GM12878 (cell line): ENCODE data around the gene AP3S2.

Experiments used
- CTCF ChIP-seq, 3 experiments: IDR thresholded peaks in 2 of 3; conservative IDR thresholded peaks in 1 of 3; 2 replicates each; pipeline ENCODE4 v1.5.1; 2011; ENCODE audit warnings: low read depth in 3 of 3, low read length in 3 of 3, mild to moderate bottlenecking in 3 of 3, control low read depth in 2 of 3, moderate library complexity in 2 of 3, inconsistent platforms in 1 of 3, mixed read lengths in 1 of 3; ENCODE audit not compliant: control insufficient read depth in 2 of 3, insufficient read depth in 1 of 3; ENCODE audit errors: extremely low read depth in 1 of 3
- POLR2A ChIP-seq: IDR thresholded peaks from 2 replicates; pipeline ENCODE4 v1.6.1; 2011; ENCODE audit warnings: low read depth, mild to moderate bottlenecking, low read length
- SIN3A ChIP-seq: IDR thresholded peaks from 2 replicates; pipeline ENCODE4 v1.6.1; 2012; ENCODE audit warnings: low read depth, low read length, improper control_type of control experiment
- TBL1XR1 ChIP-seq: IDR thresholded peaks from 2 replicates; pipeline ENCODE4 v1.6.1; 2012; ENCODE audit warnings: low read depth, low read length, improper control_type of control experiment
- USF2 ChIP-seq: IDR thresholded peaks from 2 replicates; pipeline ENCODE4 v1.6.1; 2011; ENCODE audit warnings: low read depth, low read length, improper control_type of control experiment, borderline replicate concordance

- TF ChIP-seq POLR2A (no peak), CTCF (IDR thresholded peaks at IDR 0.05 in 2 of 3, conservative IDR thresholded peaks at IDR 0.05 in 1 of 3; ENCODE audit: control insufficient read depth in 2 of 3, extremely low read depth in 1 of 3, insufficient read depth in 1 of 3, low read depth in 3 of 3, low read length in 3 of 3) (no peak), SIN3A (no peak), TBL1XR1 (no peak), USF2 (no peak)
Observed at GRCh38 chr15:89905846-89906378, 12.1 kb upstream of the AP3S2 start.
